HG03520 (cell line): Measurements from ENCODE around the gene ADRA2B.

ENCODE experiments used
- ATAC-seq: cut with Tn5 transposase; IDR thresholded peaks from one replicate; pipeline ENCODE4 v1.9.1; 2021; ENCODE audit warnings: mild to moderate bottlenecking, moderate library complexity; ENCODE audit not compliant: unreplicated experiment

The ADRA2B gene

DNA sequence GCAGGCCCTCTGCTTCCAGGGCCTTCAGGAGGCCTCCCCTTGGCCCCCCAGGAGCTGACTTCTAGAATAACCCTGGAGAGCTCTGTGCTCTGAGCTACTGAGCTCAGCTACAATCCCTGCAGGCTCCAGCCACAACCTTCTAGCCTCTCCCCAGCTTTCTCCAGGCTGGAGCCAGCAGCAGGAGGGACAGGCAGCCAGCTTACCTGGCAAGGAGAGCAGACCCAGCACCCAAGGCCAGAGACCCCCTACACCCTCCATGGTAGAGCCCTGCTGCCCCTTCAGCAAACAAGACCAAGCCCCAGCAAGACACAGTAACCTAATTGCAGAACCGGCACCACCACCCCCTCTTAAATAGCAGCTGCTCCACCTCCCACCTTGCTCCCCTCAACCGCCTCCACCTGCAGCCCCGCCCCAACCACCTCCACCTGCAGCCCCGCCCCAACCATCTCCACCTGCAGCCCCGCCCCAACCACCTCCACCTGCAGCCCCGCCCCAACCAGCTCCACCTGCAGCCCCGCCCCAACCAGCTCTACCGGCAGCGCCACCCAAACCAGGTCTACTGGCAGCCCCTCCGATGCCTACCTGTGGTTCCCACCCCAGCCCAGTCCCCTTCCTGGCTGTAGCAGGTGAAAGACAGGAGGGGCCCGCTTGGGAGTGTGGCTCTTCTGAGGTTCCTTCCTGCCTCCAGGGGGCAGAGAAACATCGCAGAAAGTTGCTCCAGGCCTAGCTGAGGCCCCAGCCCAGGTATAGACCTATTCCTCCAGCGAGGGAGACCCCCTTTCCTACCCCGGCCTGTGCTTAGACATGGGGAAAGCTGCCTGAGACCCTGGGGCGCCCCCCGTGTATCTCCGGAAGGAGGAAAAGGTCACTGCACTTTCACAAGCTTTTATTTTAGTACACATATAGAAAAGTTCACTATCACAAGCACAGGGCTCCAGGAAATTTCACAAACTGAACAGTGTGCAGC lies 22.1 kb upstream of the ADRA2B start, which contains the start of gene ASTL:
TSS of gene ASTL (minus strand) at position 324 of the 967 bp plus-strand sequence. CDS start at position 258, 66 bp downstream.
- ATAC-seq = no peak

DNA sequence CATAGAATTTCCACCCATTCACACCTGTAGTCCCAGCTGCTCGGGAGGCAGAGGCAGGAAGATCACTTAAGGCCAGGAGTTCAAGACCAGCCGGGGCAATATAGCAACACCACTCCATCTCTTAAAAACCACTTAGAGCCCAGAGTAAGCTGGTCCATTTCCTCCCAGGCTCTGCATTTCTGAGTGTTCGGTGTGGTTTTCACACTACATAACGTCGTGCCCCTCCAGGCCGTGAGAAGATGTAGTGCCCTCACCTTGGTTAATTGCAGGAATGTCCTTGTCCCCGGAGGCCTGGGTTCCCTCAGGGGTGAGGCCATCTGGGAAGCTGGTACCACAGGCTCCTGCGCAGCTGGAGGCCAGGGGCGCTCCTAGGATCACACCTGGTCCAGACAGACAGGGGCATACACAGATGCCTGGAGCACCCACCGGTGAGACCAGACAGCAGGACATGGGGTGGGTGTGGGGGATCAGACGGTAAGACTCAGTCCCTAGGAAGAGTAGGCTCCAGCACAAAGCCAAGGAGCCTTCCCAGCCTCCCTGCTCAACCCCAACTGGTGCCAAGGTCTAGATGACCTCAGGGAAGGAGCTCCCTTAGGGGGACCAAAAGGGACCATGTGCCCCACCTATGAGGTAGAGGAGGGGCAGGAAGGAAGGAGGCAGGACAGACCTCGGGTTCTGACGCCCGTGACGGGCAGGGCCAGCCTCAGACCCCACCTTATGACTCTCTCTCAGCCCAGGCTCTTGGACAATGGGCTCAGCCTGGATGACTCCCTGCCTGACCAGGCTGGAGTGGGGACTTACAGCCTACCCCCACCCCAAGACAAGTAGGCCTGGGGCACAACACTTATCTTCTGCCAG lies 21.2 kb upstream of the ADRA2B start:
- ATAC-seq = no peak

DNA sequence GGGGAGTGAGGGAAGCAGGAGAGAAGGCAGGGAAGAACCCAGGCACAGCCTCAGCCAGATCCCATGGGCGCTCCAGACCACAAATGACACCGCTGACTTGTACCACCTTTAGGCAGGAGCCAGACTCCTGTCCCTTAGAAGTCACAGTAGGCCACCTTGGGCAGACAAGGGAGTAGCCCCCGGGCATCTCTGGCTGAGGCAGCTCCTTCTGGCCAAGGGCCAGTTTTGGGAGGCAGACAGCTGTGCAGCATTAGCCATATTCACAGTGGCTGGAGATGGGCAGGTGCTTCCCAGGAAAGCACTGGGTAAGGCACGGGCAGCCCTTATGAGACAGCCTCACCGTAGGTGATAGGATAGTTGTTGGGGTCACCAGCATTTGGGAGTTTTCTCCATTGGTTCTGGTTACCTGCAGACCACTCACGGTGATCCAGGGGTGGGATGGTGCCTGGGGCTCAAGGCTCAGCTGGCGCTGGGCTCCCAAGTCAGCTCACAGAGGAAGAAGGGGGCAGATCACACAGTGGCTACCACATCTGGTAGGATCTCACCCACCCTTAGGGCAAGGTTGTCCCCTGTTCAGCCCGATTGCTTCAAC lies 19.9 kb upstream of the ADRA2B start:
- no peak for ATAC-seq

DNA sequence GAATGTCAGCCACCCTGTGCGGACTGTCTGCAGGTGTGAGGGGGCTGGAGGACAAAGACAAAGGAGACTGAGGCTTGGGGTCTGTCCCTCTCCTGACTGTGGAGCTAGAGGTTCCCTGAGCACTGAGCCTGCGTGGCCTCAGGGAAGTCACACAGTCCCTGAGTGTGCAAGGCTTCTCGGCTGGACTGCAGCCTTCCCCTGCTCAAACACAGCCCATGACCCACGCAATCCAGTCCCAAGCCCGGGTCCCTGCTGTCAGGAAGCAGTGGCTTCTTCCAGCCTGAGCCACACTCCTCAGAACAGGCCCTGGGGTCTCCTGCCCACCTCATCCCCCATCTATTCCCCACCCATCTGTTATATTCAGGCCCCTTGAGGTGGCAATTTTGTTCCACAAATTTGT lies 19.2 kb upstream of the ADRA2B start:
- no peak for ATAC-seq

DNA sequence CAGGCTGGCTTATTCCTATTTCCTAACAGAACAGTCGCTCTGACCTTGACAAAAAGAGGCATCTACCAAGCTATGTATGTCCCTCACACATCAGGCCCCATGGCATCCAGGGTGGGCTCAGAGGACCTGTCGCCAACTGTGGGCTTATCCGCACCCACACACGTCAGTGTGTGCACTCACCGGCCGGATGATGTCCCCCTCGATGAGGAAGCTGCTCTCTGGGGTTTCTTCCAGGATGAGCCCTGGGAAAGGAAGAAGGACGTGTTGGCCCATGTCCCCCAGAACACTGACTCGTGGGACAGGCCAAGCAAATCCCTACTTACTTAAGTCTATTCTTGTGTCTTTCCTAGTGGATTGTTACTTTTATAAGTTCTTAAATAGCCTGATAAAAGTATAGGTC lies 18.8 kb upstream of the ADRA2B start:
- ATAC-seq = no peak

DNA sequence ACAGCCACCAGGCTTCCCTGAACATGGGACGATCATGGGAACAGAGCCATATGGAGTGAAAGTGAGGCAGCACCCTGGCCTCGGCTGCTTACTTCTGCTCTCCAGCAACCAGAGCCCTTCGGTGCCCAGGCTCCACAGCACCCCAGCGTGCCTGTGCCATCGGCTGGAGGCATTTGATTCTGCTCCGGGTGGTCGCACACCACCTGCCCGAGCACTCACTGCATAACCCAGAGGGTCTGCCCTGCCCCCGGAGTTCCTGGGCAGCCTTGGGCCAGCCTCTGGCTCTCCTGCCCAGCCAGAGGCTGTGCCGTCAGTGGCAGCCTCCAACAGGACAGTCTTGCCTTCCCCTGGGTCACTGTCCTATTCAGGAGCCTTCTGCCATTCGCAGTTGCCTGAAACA lies 18.1 kb upstream of the ADRA2B start:
- no peak for ATAC-seq

DNA sequence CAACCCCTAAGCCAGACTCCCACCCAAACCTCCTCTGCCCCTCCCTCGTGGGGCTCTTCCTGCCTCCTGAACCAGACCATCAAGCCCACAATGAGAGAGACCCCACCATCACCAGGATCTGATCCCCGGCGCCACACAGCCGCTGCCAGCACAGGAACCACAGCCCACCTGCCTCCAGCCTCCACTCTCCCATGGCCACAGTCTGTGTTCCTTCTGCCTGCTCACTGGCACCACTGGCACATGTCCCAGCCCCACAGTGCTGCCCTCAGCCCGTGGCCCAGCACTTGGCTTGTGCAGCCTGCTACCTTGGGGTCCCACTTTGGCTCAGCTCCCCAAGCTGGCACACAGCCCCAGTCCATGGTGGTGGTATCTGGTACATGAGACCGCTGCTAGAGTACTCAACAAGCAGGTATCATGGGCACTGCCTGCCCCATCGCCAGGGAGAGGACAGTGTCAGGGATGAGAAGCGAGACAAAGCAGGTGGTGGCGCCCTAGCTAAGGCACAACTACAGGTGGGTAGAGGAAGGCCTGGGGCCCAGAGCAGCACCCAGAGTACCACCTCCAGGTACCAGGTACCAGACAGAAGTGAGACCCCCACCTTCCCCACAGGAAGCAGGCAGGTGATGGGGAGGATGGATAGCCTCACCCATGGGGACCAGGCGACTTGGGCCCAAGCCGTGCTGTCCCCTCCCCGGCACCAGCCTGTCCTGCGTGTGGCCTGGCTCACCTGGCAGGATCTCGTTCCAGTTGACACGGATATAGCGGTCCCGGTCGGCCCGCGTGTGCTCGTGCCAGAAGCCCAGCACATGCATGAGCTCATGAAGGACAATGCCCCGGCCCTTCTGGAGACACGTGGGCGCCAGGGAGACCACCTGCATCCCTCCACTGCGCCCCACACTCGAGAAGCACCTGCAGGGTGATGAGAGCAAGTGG lies 15.7 kb upstream of the ADRA2B start:
- no peak for ATAC-seq

DNA sequence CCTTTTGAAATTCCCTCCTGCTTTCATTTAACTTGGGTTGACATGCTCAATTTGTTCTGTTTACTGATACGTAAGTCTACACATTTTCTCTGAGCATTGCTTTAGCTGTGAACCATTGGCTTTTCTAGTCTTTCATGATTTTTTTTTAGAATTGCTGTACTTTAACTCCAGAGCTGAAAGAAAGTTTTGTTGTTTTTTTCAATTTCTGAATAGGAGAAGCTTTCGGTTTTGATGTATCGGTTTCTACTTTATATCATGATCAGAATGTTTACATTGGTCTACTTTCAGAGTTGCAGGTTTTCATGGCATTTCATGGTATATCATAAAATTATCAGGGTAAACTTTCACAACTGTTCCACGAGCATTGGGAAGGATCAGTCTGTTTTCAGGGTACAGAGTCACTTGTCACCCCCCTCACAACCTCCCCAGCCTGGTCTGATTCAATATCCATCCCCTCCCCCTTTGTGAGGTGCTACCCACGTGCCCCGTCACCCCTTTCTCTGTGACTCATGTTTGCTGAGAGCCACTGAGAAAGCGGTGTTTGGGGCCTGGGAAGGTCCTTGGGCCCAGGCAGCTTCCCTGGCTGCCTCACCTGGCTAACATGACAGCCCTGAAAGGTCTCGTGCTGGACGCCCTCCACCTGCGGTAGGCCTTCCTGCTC lies 14.9 kb upstream of the ADRA2B start:
- no peak for ATAC-seq

DNA sequence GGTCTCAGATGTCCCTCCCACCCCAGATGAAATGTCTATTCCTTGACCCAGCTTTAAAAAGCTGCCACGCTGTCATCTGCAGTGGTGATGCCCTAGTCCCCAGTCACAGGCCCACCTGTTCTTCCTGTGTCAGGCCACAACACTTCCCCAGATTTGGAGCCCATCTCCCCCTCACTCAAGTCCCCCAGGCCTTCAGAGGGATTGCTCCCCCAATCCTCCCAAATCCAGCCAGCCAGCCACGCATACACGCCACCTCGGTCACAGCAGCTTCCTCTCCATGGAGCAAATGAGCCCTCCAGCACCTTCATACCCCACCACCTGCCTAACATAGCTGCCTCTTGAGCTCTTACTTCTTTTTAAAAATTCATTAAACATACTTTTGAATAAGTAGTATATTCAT lies 14.1 kb upstream of the ADRA2B start:
- no peak for ATAC-seq

DNA sequence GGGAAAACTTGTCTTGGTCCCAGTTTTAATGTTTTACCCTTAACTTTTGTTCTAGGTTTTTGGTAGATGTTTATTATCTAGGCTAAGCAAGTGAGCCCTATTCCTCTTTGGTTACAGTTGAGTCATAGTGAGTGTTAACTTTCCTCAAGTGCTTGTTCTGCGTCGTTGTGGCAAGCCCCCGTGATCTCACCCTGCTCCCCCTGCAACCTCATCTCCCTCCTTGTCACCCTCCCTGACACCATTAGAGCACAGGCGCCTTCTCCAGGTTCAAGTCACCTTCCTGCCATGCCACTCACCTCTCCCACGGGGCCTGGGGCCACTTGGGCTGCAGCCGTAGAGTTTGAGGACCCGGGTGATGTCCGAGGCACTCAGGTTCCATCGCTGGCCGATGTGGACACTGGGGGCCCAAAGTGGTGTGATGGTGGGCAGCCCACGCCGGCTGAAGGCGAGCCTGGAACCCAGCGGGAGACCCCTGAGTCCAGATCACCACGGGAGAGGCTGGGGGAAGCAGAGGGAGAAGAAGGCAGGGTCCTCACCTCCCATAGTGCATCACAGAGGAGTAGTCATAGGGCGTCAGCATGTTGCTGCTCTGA lies 13.3 kb upstream of the ADRA2B start:
- no peak for ATAC-seq

DNA sequence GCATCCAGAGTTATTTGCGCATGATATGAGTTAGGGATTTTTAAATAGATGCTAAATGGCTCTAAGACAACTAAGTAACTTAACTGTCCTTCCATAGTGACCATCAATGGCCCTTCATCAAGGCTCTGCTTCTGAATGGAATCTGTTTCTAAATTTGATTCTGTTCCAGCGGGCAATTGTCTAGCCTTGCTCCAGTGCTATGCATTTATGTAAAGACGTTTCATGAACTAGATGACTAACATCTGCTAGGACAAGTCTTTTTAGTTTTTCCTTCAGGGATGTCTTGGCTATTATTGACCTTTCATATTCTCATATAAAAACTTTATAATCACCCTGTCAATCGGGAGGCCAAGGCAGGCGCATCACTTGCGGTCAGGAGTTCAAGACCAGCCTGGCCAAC lies 12.1 kb upstream of the ADRA2B start:
- no peak for ATAC-seq

DNA sequence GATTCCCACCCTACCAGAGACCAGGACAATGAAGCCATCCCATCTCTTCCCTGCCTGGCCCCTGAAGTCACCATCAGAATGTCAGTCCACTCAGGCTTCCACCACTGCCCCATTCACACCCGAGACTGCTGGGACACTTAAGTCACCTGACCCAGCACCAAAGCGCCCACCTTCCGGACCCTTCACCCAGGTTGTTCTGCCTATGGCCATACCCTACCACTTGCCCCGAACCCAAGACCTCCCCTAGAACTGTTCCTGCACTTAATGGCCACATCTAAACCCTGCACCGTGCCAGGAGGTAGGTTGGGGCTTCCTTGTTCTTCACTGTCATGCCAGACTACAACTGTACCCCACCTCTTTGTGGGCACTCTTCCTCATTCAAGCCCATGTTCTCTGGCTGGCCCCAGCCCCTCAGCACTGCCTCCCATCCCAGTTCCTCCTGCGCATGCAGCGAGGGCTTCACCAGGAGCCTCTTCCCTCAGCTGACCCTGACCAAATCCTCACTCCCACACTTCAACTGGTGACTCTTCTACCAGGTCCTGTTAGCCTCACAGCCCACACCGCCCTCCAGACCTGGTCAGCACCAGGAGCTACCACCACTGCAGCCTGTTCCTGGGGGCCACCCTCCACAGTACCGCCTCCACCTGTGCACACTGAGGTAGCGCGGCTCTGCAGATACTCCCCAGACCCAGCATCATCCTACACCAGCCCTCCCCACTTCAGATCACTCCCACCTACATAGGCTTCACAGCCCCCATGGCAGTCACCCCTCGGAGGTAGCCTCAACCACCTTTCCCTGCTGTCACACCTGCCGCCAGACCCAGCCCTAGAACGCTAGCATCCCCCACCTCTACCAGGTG lies 8.3 kb upstream of the ADRA2B start:
- no peak for ATAC-seq

DNA sequence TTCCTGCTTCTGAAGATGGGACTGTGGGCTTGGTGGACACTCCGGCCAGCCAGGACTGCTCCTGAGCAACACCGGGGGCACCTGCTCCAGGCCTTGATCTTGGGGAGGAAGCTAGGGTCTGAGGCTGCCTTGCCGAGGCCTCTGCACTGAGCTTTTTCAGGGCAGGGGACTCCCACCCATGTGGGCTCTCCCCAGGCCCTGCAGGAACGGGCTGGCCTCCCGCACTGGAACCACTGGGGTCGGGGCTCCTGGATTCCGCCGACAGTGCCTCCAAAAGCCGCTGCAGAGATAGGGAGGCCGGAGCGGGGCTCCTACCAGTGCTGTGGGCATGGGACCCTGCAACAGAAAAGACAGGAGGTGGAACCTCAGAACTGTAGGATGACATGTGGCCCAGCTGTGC lies 7.6 kb upstream of the ADRA2B start:
- ATAC-seq = no peak

DNA sequence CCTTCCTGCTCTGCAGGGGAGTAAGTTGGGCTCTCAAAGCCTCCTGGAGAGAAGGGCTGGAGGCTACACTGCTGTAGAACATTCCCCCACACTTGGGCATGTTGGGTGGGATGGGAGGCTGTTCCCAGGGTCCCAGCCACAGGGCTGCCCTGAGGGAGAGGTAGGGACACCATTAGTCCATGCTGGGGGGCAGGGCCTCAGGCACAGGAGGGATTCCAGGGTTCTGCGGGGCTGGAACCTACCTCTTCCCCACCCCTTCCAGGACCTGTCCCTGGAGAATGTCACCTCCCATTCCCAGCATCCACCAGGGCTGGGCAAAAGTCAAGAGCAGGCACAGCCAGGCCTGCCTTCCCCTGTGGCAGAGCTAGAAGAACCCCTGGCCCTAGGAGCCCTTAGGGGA lies 6.9 kb upstream of the ADRA2B start:
- no peak for ATAC-seq

DNA sequence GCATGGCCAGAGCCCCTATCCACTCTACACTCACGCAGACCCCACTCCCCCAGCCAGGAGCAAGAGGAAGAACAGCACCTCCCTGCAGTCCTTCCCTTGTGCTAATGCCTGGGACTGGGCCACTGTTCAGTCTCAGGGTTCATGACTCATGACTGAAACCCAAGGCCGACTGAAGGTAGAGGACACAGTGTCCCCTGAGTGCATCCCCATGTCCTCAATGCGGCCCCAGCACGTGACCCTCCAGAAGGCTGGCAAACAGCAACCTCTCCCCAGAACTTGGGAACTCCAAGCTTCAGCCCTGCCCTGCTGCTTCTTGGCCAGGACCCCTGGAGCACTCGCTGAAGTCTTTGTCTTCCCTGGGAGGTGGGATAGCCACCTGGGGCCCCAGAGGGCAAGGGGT lies 6.0 kb upstream of the ADRA2B start:
- no peak for ATAC-seq

DNA sequence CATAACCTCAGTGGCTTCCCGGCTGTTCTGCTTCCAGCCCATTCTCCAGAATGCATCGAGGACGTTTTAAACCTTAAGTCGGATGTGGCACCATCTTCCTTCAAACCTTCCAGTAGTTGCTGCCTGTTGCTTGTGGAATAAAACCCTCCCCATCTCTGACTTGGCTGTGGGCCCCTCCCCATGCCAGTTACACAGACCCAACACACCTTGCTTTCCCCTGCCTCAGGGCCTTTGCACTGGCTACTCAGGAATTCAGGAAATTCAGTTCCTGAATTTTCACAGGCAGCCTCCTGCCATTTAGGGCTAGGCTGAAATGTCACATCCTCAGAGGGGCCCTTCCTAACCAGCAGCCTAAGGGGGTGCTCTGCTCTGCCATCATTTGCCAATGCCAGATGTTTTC lies 5.0 kb upstream of the ADRA2B start:
- no peak for ATAC-seq

DNA sequence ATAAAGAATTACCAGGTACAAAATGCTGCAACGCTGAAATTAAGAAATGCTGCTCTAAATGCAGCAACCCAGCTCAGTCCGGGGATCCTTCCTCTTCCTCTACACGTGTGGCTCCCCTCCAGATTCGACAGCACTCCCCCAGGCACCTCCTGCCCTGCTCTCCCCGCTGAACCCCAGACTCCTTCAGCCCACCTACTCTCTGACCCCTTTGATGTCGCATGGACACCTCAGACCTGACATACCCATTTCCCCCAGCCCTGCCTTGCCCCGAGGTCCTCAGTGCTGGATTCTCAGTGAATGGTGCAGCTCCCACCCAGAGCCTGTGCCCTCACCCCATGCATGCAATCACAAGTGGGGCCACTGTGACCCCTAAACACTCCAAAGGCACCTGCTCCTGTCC lies 4.6 kb upstream of the ADRA2B start:
- ATAC-seq = no peak

DNA sequence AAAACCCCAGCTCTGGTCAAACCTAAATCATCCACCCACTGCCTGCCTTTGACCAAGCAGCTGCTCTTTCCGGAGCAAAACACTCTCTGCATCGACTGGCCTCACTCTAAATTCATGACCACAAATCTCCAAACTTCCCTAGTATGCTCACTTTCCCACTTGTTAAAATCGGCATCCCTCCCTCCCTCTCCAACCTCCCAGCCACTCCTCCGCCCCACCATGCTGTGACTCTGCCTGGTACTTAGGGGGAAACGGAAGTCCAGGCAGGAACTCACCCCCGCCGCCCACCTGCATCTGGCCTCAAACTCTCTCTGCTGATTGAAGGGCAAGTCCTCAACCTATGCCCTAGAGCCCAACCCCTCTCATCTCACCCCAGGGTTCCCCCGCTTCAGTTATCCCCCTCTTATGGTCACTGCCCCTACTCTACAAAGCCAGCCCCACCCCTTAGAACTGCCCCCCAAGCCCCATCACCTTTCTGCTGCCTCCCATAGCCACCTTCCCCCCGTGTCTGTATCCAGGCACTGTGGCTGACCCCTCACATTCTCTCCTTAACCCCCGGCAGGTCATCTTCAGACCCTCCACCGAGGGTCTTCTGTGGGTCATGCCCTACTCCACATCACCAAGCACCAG lies 3.8 kb upstream of the ADRA2B start:
- no peak for ATAC-seq
